Glutamatergic neuron (in vitro differentiated cells): ENCODE results near the gene PPP6R3. TPM values are rescaled to one million over a fixed set of nuclear protein-coding genes. Genes with fewer than 3 reads are reported as not detected.

Experiments used
- DNase-seq: peaks from one replicate; pipeline ENCODE4 v3.0.0; 2022
- H3K27ac Mint-ChIP-seq: one replicate; pipeline ENCODE4 v1.8.0; 2020; ENCODE audit warnings: mild to moderate bottlenecking, mixed read lengths, inconsistent platforms; ENCODE audit not compliant: unreplicated experiment
- H3K27me3 Mint-ChIP-seq: one replicate; pipeline ENCODE4 v1.8.0; 2020; ENCODE audit warnings: mild to moderate bottlenecking, moderate library complexity, mixed read lengths, inconsistent platforms; ENCODE audit not compliant: unreplicated experiment
- H3K36me3 Mint-ChIP-seq: one replicate; pipeline ENCODE4 v1.8.0; 2020; ENCODE audit warnings: mild to moderate bottlenecking, mixed read lengths, inconsistent platforms; ENCODE audit not compliant: unreplicated experiment
- H3K4me1 Mint-ChIP-seq: one replicate; pipeline ENCODE4 v1.8.0; 2020; ENCODE audit warnings: mild to moderate bottlenecking, low read depth, mixed read lengths, inconsistent platforms; ENCODE audit not compliant: unreplicated experiment
- H3K4me3 Mint-ChIP-seq: one replicate; pipeline ENCODE4 v1.8.0; 2020; ENCODE audit warnings: mild to moderate bottlenecking, mixed read lengths, inconsistent platforms; ENCODE audit not compliant: unreplicated experiment
- H3K9me3 Mint-ChIP-seq: one replicate; pipeline ENCODE4 v1.8.0; 2020; ENCODE audit warnings: mild to moderate bottlenecking, moderate library complexity, mixed read lengths, inconsistent platforms; ENCODE audit not compliant: unreplicated experiment
- total RNA-seq: library from RNA; stranded (reverse); fragmentation: NEBNext Ultra II Directional; extraction: Animal tissue kit (Norgen Biotek cat#: 25700); gene quantifications from one replicate; pipeline ENCODE4 v1.2.1, GENCODE V29; 2021; ENCODE audit not compliant: unreplicated experiment
- TF ChIP-seq, protein P1 (sequence below): fragments of 200-600 bp; sonication (generic); IDR thresholded peaks from one replicate; pipeline ENCODE4 v1.5.0; 2021; ENCODE audit not compliant: partially characterized antibody, unreplicated experiment

PPP6R3 gene
- total RNA-seq, 1 donor from 2014 or later, result 312 TPM

DNA sequence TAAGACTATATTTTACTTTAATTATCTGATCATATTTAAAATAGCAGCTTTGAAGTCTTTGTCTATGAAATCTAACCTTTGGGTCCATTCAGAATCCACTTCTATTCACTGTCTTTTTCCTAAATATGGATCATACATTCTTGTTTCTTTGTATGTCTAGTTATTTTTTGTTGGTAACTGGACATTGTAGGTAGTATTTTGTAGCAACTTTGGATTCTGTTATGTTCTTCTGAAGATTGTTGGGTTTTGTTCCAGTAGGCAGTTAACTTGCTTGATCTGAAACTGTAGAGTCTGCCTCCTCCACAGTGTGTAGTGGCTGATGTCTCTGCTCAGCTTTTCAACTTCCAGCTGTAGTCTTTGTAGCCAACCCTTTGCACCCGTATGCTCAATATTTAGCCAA, 186.3 kb downstream of the PPP6R3 start:
- Mint-ChIP-seq H3K9me3 (peaks cover 1% of the 10 kb centered on the region), H3K27ac (no peak overlapping the region), H3K4me3 (no peak overlapping the region), H3K4me1 (no peaks in the 10 kb centered on the region), H3K36me3 (peaks cover 15% of the 10 kb centered on the region), H3K27me3 (no peaks in the 10 kb centered on the region)
- TF ChIP-seq, protein P1, sequence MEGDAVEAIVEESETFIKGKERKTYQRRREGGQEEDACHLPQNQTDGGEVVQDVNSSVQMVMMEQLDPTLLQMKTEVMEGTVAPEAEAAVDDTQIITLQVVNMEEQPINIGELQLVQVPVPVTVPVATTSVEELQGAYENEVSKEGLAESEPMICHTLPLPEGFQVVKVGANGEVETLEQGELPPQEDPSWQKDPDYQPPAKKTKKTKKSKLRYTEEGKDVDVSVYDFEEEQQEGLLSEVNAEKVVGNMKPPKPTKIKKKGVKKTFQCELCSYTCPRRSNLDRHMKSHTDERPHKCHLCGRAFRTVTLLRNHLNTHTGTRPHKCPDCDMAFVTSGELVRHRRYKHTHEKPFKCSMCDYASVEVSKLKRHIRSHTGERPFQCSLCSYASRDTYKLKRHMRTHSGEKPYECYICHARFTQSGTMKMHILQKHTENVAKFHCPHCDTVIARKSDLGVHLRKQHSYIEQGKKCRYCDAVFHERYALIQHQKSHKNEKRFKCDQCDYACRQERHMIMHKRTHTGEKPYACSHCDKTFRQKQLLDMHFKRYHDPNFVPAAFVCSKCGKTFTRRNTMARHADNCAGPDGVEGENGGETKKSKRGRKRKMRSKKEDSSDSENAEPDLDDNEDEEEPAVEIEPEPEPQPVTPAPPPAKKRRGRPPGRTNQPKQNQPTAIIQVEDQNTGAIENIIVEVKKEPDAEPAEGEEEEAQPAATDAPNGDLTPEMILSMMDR, result no peak
- DNase-seq, result no peak

DNA sequence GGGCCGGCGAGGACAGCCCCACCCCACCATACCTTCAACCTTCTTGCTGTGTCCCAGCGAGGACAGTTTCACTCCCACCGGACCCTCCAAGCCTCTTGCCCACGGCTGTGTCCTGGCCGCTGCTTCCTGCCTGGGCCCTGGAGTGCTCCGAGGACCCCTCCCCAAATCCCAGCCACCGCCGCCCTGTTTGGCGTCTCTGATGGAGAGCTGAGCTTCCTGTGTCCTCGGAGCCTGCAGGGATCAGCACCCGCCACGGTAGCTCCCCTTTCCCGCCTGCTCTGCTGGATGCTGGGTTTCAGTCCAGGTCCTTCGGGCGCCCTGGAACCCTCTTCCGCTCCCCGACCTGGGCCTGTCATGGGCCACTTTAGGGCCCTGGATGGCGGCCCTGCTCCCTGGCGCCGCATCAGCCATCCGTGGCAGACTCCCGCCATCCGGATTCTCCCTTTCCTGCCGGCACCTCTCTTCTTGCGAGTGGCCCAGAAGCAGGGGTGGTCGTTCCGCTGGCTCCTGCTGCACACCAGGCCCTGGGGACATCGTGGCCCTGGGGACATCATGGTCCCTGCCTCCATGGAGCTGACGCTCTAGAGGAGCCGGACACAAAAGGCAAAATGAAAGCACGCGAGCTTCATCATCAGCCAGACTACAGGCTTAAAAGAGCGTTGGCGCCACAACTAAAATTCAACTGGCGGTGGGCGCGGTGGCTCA, 189.5 kb downstream of the PPP6R3 start:
- H3K36me3 Mint-ChIP-seq, result peaks cover 12% of the 10 kb centered on the region
- H3K27ac Mint-ChIP-seq, result no peak overlapping the region
- no peaks in the 10 kb centered on the region for H3K27me3 Mint-ChIP-seq
- no peaks in the 10 kb centered on the region for H3K4me1 Mint-ChIP-seq
- no peak overlapping the region for H3K4me3 Mint-ChIP-seq
- no peak for DNase-seq
- H3K9me3 Mint-ChIP-seq, result no peaks in the 10 kb centered on the region
- TF ChIP-seq, protein P1, result no peak

DNA sequence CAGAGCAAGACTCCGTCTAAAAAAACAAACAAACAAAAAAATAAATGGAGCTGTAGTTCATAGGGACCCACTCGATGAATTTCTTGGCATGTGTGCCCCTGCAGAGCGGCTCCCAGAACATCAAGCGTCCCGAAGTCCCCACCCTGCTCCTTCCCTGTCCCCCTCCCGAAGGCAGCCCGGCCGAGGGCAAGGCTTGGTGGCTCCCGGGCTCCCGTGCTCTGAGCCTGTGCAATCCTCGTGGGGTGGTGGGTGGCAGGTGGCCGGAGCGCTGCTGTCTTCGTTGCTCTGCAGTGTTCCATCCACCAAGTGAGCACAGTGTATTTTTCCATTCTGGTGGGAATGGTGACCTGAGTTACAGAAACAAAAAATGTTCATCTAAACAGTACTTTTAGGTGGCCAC, 190.2 kb downstream of the PPP6R3 start:
- H3K9me3 Mint-ChIP-seq, result no peaks in the 10 kb centered on the region
- no peaks in the 10 kb centered on the region for H3K4me1 Mint-ChIP-seq
- no peaks in the 10 kb centered on the region for H3K27me3 Mint-ChIP-seq
- peak; percentile 44 for DNase-seq
- H3K36me3 Mint-ChIP-seq, result peaks cover 20% of the 10 kb centered on the region
- H3K27ac Mint-ChIP-seq, result no peak overlapping the region
- no peak overlapping the region for H3K4me3 Mint-ChIP-seq
- TF ChIP-seq, protein P1, result no peak

DNA sequence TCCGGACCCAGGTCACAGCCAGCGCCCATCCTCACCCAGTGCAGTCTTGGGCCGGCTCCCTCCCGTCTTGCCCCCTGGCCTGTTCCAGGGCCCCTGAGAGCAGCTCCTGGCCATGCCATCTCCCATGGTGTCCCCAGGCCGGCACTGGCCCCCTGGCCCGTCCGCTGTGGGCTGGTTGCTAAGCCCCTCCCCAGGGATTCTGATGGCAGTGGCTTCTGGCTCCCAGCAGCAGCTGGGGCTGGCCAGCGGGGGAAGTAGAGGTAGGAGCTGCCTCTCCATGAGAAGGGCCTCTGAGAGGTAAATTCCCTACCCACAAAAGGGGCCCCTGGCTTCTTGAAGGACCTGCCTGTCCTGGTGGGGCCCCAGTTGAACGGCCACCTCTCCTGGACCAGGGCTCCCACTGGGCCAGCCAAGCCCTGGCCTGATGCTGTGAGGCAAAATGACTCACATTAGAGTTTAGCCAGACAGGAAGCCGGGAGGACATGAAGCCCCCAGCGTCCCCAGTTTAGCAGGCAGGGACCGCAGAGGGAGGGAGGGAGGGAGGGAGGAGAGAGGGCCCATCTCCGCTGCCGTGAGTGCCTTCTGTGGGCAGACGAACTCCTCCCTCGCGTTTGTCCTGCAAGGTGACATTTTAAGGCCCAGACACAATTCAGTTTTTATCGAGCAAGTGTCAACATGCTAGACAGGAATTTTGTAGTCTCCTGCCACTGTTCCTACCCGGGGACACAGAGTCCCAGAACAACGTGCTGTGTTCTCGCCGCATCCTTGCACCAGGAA, 190.8 kb downstream of the PPP6R3 start:
- peaks cover 22% of the 10 kb centered on the region for H3K36me3 Mint-ChIP-seq
- no peak overlapping the region for H3K27ac Mint-ChIP-seq
- H3K9me3 Mint-ChIP-seq, result no peaks in the 10 kb centered on the region
- no peaks in the 10 kb centered on the region for H3K27me3 Mint-ChIP-seq
- TF ChIP-seq, protein P1, result no peak
- no peaks in the 10 kb centered on the region for H3K4me1 Mint-ChIP-seq
- H3K4me3 Mint-ChIP-seq, result no peak overlapping the region
- DNase-seq, result no peak

DNA sequence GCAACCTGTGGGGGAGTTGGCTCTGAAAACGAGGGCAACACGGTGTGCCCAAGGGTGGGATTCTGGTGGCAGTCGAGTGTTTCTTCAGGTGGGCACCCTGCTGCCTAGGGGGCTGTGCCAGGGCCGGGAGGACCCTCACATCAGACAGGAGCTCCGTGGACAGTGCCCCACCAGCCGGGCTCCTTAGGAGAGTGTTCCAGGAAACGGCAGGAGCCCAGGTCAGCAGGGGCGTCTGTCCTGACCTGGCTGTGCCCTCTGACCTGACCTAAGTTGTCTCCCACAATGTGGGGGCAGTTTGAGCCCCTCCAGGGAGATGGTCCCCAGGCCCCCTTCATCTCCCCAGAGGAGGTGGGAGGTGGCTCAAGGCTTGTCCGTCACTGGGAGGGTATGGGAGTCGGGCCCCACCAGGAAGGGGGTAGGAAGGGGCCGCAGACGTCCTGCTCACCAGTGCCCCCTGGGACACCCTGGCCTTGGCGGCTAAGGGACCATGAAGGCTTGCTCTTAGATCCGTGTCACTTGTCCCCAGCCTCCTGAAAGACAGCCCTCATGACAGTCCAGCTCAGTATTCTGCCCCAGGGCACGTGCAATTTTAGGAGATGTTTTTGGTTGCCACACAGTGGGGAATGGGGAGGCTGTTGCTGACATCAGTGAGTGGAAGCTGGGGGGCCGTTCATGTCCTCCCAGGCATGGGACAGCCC, 191.6 kb downstream of the PPP6R3 start:
- DNase-seq, result no peak
- Mint-ChIP-seq H3K4me3 (no peak overlapping the region), H3K36me3 (peaks cover 19% of the 10 kb centered on the region), H3K27ac (no peak overlapping the region), H3K9me3 (peaks cover 1% of the 10 kb centered on the region), H3K27me3 (no peaks in the 10 kb centered on the region), H3K4me1 (no peaks in the 10 kb centered on the region)
- TF ChIP-seq, protein P1, result no peak
